Measurements from ENCODE around the gene WIPF2. TPM values are rescaled to one million over a fixed set of nuclear protein-coding genes. Genes with fewer than 3 reads are reported as not detected.
A peak's percentile ranks its signal among the peaks of the same experiment; 100 is the strongest.

Gene WIPF2
- total RNA-seq, 1 experiment from 2014 or later: 23.0 TPM

- Mint-ChIP-seq H3K4me1 (peaks cover 9% of the 10 kb centered on the region), H3K27ac (no peak overlapping the region), H3K9me3 (no peaks in the 10 kb centered on the region), H3K4me3 (no peak overlapping the region), H3K27me3 (ENCODE audit: low read depth) (peaks cover 11% of the 10 kb centered on the region), H3K36me3 (peaks cover 8% of the 10 kb centered on the region)
- TF ChIP-seq PRDM15 (CRISPR knock-in tag; IDR thresholded peaks at IDR 0.05) (no peak), FOXJ3 (CRISPR knock-in tag; IDR thresholded peaks at IDR 0.05; ENCODE audit: borderline replicate concordance) (no peak), MXD4 (CRISPR knock-in tag; IDR thresholded peaks at IDR 0.05; ENCODE audit: borderline replicate concordance) (no peak), ATF1 (CRISPR knock-in tag; IDR thresholded peaks at IDR 0.05) (no peak), ZNF219 (CRISPR knock-in tag; IDR thresholded peaks at IDR 0.05; ENCODE audit: borderline replicate concordance) (no peak), ZNF232 (CRISPR knock-in tag; IDR thresholded peaks at IDR 0.05) (no peak), USF1 (CRISPR knock-in tag; IDR thresholded peaks at IDR 0.05) (no peak), CTCF (IDR thresholded peaks at IDR 0.05) (no peak), AR (CRISPR knock-in tag; IDR thresholded peaks at IDR 0.05) (no peak), ZNF423 (CRISPR knock-in tag; IDR thresholded peaks at IDR 0.05) (no peak), EMX1 (CRISPR knock-in tag; IDR thresholded peaks at IDR 0.05) (no peak), ATF3 (CRISPR knock-in tag; conservative IDR thresholded peaks at IDR 0.05) (no peak), ELF4 (CRISPR knock-in tag; IDR thresholded peaks at IDR 0.05; ENCODE audit: low read depth) (no peak), CREM (CRISPR knock-in tag; IDR thresholded peaks at IDR 0.05) (no peak), MAX (CRISPR knock-in tag; IDR thresholded peaks at IDR 0.05) (no peak)
- TF ChIP-seq, protein P1, sequence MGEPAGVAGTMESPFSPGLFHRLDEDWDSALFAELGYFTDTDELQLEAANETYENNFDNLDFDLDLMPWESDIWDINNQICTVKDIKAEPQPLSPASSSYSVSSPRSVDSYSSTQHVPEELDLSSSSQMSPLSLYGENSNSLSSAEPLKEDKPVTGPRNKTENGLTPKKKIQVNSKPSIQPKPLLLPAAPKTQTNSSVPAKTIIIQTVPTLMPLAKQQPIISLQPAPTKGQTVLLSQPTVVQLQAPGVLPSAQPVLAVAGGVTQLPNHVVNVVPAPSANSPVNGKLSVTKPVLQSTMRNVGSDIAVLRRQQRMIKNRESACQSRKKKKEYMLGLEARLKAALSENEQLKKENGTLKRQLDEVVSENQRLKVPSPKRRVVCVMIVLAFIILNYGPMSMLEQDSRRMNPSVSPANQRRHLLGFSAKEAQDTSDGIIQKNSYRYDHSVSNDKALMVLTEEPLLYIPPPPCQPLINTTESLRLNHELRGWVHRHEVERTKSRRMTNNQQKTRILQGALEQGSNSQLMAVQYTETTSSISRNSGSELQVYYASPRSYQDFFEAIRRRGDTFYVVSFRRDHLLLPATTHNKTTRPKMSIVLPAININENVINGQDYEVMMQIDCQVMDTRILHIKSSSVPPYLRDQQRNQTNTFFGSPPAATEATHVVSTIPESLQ (CRISPR knock-in tag; IDR thresholded peaks at IDR 0.05): no peak
- POLR2A ChIA-PET: interaction anchor here (1.5 kb wide), 1 partner anchor 23 kb away, joined by 4 read pairs; the partner anchor contains the start of gene RARA
- DNase-seq (ENCODE audit: low spot score) (no peak), ATAC-seq (peak; percentile 49)
- CTCF ChIA-PET: interaction anchor here (0.8 to 1.7 kb wide), 3 partner anchors 13 to 144 kb away, joined by 3 to 6 read pairs (median 4); no protein-coding TSS in a partner anchor
Measured at GRCh38 chr17:40331743-40332641, 112.9 kb downstream of the WIPF2 start.

Small RNA genes lying within 50 kb of the gene (microRNA-seq; reads per million reads assigned to microRNA genes)
- not detected for gene MIR6867 (ENCODE audit: borderline number of aligned reads)

Other genes starting within 250 kb of the WIPF2 start
- gene PSMD3, start 238.5 kb upstream of the WIPF2 start, total RNA-seq (2021): 157 to 190 TPM (median 158 TPM) in 3 replicates
- gene CSF3, start 203.9 kb upstream of the WIPF2 start, total RNA-seq (2021): not detected in 3 replicates
- gene MED24, start 164.9 kb upstream of the WIPF2 start, total RNA-seq (2021): 95.5 to 107 TPM (median 103 TPM) in 3 replicates
- gene THRA, start 156.3 kb upstream of the WIPF2 start, total RNA-seq (2021): 11.9 to 15.9 TPM (median 12.0 TPM) in 3 replicates
- 5.6 to 7.6 TPM (median 6.2 TPM) in 3 replicates for gene NR1D1, start 118.7 kb upstream of the WIPF2 start, total RNA-seq (2021)
- gene MSL1, start 97.3 kb upstream of the WIPF2 start, total RNA-seq (2021): 69.2 to 78.1 TPM (median 73.7 TPM) in 3 replicates
- gene CASC3, start 78.8 kb upstream of the WIPF2 start, total RNA-seq (2021): 107 to 119 TPM (median 115 TPM) in 3 replicates
- gene RAPGEFL1, start 41.8 kb upstream of the WIPF2 start, total RNA-seq (2021): 19.9 to 23.0 TPM (median 19.9 TPM) in 3 replicates
- gene CDC6, start 68.6 kb downstream of the WIPF2 start, total RNA-seq (2021): 85.9 to 125 TPM (median 87.9 TPM) in 3 replicates
- 14.3 to 20.7 TPM (median 15.8 TPM) in 3 replicates for gene RARA, start 89.9 kb downstream of the WIPF2 start, total RNA-seq (2021)
- gene GJD3, start 145.4 kb downstream of the WIPF2 start, total RNA-seq (2021): 1.4 to 2.3 TPM (median 2.0 TPM) in 3 replicates
- 273 to 307 TPM (median 292 TPM) in 3 replicates for gene TOP2A, start 198.6 kb downstream of the WIPF2 start, total RNA-seq (2021)
- 155 to 172 TPM (median 162 TPM) in 3 replicates for gene IGFBP4, start 224.1 kb downstream of the WIPF2 start, total RNA-seq (2021)

Measured in WTC11 (cell line).